GM21360 (cell line): ENCODE measurements around the gene TNFRSF1B.
"Not testable (repeated sequence)": the region's sequence is repeated elsewhere in the genome, so short reads cannot be mapped to it uniquely, and the experiment has no call there.

Source experiments
- ATAC-seq: cut with Tn5 transposase; IDR thresholded peaks from one replicate; pipeline ENCODE4 v1.9.1; 2021; ENCODE audit warnings: mild to moderate bottlenecking, moderate library complexity; ENCODE audit not compliant: unreplicated experiment

TNFRSF1B gene

GRCh38 chr1:12209495-12209832 lies 42.7 kb downstream of the TNFRSF1B start:
- no peak for ATAC-seq

GRCh38 chr1:12215118-12215961 lies 48.5 kb downstream of the TNFRSF1B start:
- no peak for ATAC-seq

- no peak for ATAC-seq
Observed at GRCh38 chr1:12219800-12220199, 53.0 kb downstream of the TNFRSF1B start.

- ATAC-seq, result no peak
Observed at GRCh38 chr1:12220890-12221289, 54.1 kb downstream of the TNFRSF1B start.

- ATAC-seq, result not testable (repeated sequence)
Observed at GRCh38 chr1:12222700-12223099, 55.9 kb downstream of the TNFRSF1B start.

- ATAC-seq, result not testable (repeated sequence)
Observed at GRCh38 chr1:12224092-12224491, 57.3 kb downstream of the TNFRSF1B start.

GRCh38 chr1:12228979-12229378 lies 62.2 kb downstream of the TNFRSF1B start:
- ATAC-seq, result no peak

GRCh38 chr1:12229386-12229834 lies 62.6 kb downstream of the TNFRSF1B start:
- no peak for ATAC-seq

- ATAC-seq, result peak; percentile 89
Observed at GRCh38 chr1:12229835-12230548, 63.2 kb downstream of the TNFRSF1B start, which contains the start of gene VPS13D. Gene VPS13D, plus strand, starts transcription at chr1:12230030. Its CDS starts 4,237 bp downstream, at chr1:12234267.

- no peak for ATAC-seq
Observed at GRCh38 chr1:12230549-12231275, 63.9 kb downstream of the TNFRSF1B start.

GRCh38 chr1:12231276-12231595 lies 64.4 kb downstream of the TNFRSF1B start:
- no peak for ATAC-seq

- ATAC-seq, result no peak
Observed at GRCh38 chr1:12232221-12232620, 65.4 kb downstream of the TNFRSF1B start.

- no peak for ATAC-seq
Observed at GRCh38 chr1:12244078-12244477, 77.3 kb downstream of the TNFRSF1B start.

GRCh38 chr1:12244585-12244984 lies 77.8 kb downstream of the TNFRSF1B start:
- ATAC-seq, result no peak

- ATAC-seq, result no peak
Observed at GRCh38 chr1:12245116-12245515, 78.3 kb downstream of the TNFRSF1B start.

GRCh38 chr1:12245733-12246132 lies 78.9 kb downstream of the TNFRSF1B start:
- no peak for ATAC-seq

GRCh38 chr1:12246584-12246983 lies 79.8 kb downstream of the TNFRSF1B start:
- ATAC-seq, result no peak

GRCh38 chr1:12249181-12249580 lies 82.4 kb downstream of the TNFRSF1B start:
- no peak for ATAC-seq

- no peak for ATAC-seq
Observed at GRCh38 chr1:12249748-12250147, 83.0 kb downstream of the TNFRSF1B start.

GRCh38 chr1:12251442-12251841 lies 84.7 kb downstream of the TNFRSF1B start:
- ATAC-seq, result no peak

GRCh38 chr1:12255913-12256312 lies 89.1 kb downstream of the TNFRSF1B start:
- ATAC-seq, result no peak

- no peak for ATAC-seq
Observed at GRCh38 chr1:12258272-12258671, 91.5 kb downstream of the TNFRSF1B start.
